ENCODE data around the gene FHL3.

FHL3 gene

DNA sequence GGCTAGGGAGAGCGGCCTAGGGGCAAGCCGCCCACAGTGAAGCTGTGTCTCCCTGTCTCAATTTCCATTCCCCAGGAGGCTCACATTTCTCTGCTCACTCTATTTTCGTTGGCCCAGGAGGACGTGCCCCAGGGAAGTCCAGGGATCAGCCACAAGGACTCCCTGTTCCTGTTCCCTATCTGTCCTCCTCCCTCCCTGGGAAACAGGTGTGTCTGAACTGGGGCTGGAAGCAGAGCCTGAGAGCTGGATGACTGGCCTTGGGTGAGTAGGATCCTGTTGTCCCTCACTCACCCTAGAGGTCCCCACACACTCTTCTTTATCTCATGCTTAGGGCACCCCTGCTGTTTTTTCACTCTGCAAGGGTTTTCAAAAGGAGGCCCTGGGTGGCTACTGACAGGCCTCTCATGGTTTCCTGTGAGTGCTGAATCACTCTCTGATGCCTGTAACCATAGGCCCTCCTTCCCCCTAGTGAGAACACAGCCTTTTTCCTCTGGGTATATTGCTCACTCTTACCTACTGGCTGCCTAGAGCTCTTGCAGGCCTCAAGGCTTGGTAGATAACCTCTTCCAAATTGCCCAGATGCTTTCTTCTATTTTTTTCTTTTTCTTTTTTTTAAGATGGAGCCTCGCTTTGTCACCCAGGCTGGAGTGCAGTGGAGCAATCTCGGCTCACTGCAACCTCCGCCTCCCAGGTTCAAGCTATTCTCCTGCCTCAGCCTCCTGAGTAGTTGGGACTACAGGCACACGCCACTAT is 4.0 kb upstream of the FHL3 start:
- Histone ChIP-seq H3K4me3 (ENCODE audit: low read length in 2 of 2) (no peak overlapping the region), H3K27ac (ENCODE audit: low read length) (no peak overlapping the region), H3K9ac (ENCODE audit: low read length in 2 of 2) (no peak overlapping the region), H3K4me1 (ENCODE audit: control insufficient read depth, insufficient read depth, low read length) (peaks cover 25% of the 10 kb centered on the region), H3K9me3 (ENCODE audit: control insufficient read depth in 2 of 2, low read length in 2 of 2) (no peaks in the 10 kb centered on the region), H3K27me3 (ENCODE audit: control insufficient read depth in 1 of 2, insufficient read depth in 2 of 2, low read length in 2 of 2) (no peaks in the 10 kb centered on the region), H3K36me3 (ENCODE audit: control insufficient read depth in 2 of 2, insufficient read depth in 2 of 2, low read length in 2 of 2) (no peaks in the 10 kb centered on the region)

DNA sequence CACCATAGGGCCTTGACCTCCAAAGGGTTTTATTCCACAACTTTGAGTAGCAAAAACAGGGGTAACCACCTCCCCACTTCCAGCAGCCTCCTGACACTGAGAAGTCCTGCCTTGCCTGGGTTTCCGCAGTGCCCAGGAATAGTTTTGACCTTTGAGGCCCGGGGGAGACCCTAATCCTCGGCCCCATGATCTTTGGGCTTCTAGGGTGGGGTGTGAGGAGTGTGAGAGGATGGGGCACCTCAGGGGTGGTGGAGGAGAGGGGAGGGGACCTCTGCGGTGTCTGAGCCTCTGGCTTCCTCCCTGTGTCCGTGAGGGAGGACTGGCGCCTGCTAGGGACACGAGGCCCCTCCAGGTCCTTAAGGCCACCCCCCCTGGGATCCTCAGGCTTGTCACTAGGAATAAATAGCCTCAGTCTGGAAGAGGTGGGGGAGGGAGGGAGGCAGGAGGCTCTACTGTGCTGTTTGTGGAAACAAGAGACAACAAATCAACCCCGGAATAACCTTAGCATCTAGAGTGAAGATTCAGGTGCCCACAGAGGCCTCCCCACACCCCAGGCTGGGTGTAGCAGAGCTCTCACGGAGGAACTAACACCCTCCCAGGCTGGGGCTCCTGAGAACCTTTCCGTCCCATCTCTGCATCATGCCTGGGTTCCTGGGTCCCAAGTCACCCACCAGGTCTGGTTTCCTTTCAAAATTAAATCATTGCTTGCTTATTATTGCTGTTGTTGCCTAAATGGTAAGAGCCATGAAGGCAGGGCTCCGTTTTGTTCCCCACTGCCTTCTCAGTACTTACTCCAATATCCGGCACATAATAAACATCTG is 904 bp upstream of the FHL3 start:
- peak overlapping the region; percentile 75 for H3K27ac ChIP-seq (ENCODE audit: low read length)
- H3K4me1 ChIP-seq (ENCODE audit: control insufficient read depth, insufficient read depth, low read length), result peaks cover 29% of the 10 kb centered on the region
- peak overlapping the region; percentile 35 to 52 for H3K4me3 ChIP-seq (ENCODE audit: low read length in 2 of 2)
- H3K9ac ChIP-seq (ENCODE audit: low read length in 2 of 2), result peak overlapping the region; percentile 62 to 63
- no peaks in the 10 kb centered on the region for H3K9me3 ChIP-seq (ENCODE audit: control insufficient read depth in 2 of 2, low read length in 2 of 2)
- no peaks in the 10 kb centered on the region for H3K36me3 ChIP-seq (ENCODE audit: control insufficient read depth in 2 of 2, insufficient read depth in 2 of 2, low read length in 2 of 2)
- no peaks in the 10 kb centered on the region for H3K27me3 ChIP-seq (ENCODE audit: control insufficient read depth in 1 of 2, insufficient read depth in 2 of 2, low read length in 2 of 2)

DNA sequence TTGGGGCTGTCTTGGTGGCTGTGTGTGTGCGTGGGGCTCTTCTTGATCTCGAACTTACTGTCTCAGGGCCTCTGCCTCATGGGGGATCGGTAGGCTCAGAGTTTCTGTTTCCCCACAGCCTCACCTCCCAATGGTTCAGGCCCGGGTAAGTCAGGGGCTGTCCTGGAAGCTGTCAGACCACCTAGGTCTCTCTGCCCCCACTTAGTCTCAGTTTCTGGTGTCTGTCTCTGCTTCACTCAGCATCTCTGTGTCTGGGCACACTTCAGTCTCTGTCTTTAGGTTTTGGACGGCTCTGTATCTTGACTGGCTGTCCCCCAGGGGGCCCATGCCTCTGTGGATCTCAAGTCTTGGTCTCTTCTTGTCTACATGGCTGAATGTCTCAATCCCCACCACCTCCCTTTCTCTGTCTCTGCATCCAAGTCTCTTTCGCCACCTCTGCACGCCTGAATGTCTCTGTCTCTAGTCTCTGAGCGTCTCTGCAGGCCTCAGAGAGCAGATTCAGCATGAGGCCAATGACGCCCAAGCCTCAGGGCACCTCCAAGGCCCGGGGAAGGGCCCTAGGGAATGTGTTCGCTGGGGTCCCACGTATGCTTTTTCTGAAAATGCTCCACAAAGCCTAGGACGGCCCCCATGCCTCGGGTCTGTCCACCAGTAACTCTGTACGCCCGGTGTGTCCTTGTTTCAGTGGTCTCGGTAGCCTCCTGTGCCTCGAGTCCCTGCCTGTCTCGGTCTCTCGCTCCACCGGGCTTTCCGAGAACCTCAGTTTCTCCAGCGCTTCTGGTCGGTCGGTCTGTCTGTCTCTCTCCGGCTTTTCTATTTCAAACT is 818 bp downstream of the FHL3 start:
- Histone ChIP-seq H3K9ac (ENCODE audit: low read length in 2 of 2) (peak overlapping the region; percentile 83 to 90), H3K36me3 (ENCODE audit: control insufficient read depth in 2 of 2, insufficient read depth in 2 of 2, low read length in 2 of 2) (no peaks in the 10 kb centered on the region), H3K27me3 (ENCODE audit: control insufficient read depth in 1 of 2, insufficient read depth in 2 of 2, low read length in 2 of 2) (no peaks in the 10 kb centered on the region), H3K4me1 (ENCODE audit: control insufficient read depth, insufficient read depth, low read length) (peaks cover 46% of the 10 kb centered on the region), H3K4me3 (ENCODE audit: low read length in 2 of 2) (peak overlapping the region; percentile 86 to 94), H3K9me3 (ENCODE audit: control insufficient read depth in 2 of 2, low read length in 2 of 2) (no peaks in the 10 kb centered on the region), H3K27ac (ENCODE audit: low read length) (peak overlapping the region; percentile 74)

DNA sequence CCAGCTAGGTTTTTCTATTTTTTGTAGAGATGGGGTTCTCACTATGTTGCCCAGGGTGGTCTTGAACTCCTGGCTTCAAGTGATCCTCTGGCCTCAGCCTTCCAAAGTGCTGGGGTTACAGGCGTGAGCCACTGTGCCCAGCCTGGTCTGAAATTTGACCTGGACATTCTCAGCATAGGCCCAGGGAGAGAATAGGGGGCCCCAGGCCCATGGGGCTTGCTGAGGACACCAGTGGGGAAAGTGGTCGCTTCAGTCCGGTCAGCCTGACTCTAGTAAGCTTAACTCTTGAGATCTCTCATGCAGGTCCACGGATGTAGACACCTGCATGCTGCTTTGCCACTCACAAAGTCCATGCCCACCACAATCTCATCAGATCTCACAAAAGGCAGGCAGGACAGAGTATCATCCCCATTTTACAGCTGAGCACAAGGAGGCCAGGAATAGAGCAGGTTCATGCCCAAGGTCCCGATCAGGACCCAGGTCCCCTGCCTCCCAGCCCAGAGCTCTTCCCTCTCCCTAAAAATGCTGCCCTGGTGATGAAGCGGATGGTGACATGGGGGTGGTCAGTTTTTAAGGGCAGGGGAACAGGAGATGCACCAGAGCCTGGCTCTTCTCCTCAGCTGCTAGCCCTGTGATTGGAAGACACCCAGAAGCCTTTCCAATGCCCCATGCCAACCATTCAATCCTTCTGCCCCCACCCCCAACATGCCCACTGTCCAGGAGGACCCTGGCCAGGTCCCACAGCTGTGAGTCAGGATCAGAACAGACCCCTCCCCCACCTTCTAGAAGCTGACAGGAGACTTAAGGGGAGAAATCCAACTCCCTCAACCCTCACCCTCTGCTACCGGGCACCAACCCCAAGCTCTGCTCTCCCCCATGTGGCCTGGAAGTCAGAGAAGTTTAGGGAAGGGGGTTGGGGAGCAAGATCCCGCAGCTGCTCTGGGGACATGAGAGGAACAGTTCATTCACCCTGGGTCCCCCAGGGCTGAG is 1.8 kb downstream of the FHL3 start:
- peak overlapping the region; percentile 86 to 94 for H3K4me3 ChIP-seq (ENCODE audit: low read length in 2 of 2)
- H3K9ac ChIP-seq (ENCODE audit: low read length in 2 of 2), result peak overlapping the region; percentile 83 to 90
- H3K9me3 ChIP-seq (ENCODE audit: control insufficient read depth in 2 of 2, low read length in 2 of 2), result no peaks in the 10 kb centered on the region
- H3K27ac ChIP-seq (ENCODE audit: low read length), result peak overlapping the region; percentile 74
- H3K36me3 ChIP-seq (ENCODE audit: control insufficient read depth in 2 of 2, insufficient read depth in 2 of 2, low read length in 2 of 2), result peaks cover 4% of the 10 kb centered on the region in 2 donors
- peaks cover 56% of the 10 kb centered on the region for H3K4me1 ChIP-seq (ENCODE audit: control insufficient read depth, insufficient read depth, low read length)
- no peaks in the 10 kb centered on the region for H3K27me3 ChIP-seq (ENCODE audit: control insufficient read depth in 1 of 2, insufficient read depth in 2 of 2, low read length in 2 of 2)

DNA sequence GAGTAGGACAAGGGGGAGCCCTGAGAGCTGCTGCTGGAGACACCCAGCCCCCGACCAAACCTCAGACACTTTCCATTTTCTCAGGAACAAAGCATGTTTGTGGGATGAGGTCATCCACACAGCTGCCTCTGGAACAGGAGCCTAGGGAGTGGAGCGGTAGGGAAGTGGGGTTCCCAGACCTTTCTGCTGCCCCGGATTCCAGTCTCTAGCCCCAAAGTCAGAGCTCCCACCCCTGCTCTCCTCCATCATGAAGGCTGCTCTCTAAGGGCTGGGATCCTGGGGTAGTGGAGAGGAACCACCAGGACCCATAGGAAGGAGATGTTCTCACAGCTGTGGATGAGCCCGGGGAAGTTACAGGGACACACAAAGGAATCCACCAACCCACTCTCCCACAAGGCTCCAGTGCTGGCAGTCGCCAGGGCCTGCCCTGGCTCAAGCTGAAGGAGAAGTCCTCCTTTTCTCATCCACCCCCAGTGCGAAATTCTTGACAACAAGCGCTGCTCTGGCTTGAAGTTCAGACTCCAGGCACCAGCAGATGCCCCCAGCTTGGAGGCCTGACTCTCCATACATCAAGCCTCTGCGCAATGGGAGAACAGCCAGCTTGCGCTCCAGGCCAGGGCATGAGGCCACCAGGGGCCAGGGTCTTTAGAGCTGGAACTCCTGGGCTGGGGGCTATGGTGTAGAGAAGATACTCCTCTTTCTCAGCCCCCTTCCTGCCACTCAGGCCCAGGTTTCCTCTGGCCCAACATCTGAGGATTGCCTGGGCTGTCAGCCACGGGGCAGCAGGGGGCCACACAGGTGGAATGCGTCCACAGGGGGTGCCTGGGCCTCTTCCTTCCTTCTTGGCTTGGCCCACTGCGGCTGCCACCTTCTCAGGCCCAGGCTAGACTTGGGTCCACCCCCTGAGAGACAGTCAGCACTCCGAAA is 4.5 kb downstream of the FHL3 start:
- H3K27ac ChIP-seq (ENCODE audit: low read length), result peak overlapping the region; percentile 88
- peak overlapping the region in 1 of 2 donors; percentile 55 for H3K4me3 ChIP-seq (ENCODE audit: low read length in 2 of 2)
- H3K9me3 ChIP-seq (ENCODE audit: control insufficient read depth in 2 of 2, low read length in 2 of 2), result no peaks in the 10 kb centered on the region
- no peaks in the 10 kb centered on the region for H3K27me3 ChIP-seq (ENCODE audit: control insufficient read depth in 1 of 2, insufficient read depth in 2 of 2, low read length in 2 of 2)
- H3K9ac ChIP-seq (ENCODE audit: low read length in 2 of 2), result peak overlapping the region; percentile 24 to 68
- H3K36me3 ChIP-seq (ENCODE audit: control insufficient read depth in 2 of 2, insufficient read depth in 2 of 2, low read length in 2 of 2), result peaks cover 8 to 11% of the 10 kb centered on the region in 2 donors
- H3K4me1 ChIP-seq (ENCODE audit: control insufficient read depth, insufficient read depth, low read length), result peaks cover 76% of the 10 kb centered on the region

DNA sequence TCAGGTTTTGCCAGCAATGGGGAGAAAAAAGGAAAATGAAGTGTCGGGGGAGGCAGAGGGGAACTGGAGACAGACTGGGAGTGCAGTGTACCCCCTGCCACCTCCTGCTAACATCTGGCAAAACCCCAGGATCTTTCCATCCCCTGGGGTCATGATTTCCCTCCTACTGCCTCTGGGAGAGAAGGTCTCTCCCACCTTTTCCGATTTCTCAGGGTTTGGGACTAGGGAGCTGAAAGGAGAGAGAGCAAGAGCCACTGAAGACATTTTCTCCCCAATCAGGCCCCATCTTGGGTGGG is 5.1 kb downstream of the FHL3 start:
- Histone ChIP-seq H3K4me3 (ENCODE audit: low read length in 2 of 2) (peak overlapping the region in 1 of 2 donors; percentile 55), H3K9ac (ENCODE audit: low read length in 2 of 2) (peak overlapping the region; percentile 24 to 68), H3K27ac (ENCODE audit: low read length) (peak overlapping the region; percentile 88), H3K36me3 (ENCODE audit: control insufficient read depth in 2 of 2, insufficient read depth in 2 of 2, low read length in 2 of 2) (peaks cover 8 to 11% of the 10 kb centered on the region in 2 donors), H3K9me3 (ENCODE audit: control insufficient read depth in 2 of 2, low read length in 2 of 2) (no peaks in the 10 kb centered on the region), H3K4me1 (ENCODE audit: control insufficient read depth, insufficient read depth, low read length) (peaks cover 77% of the 10 kb centered on the region), H3K27me3 (ENCODE audit: control insufficient read depth in 1 of 2, insufficient read depth in 2 of 2, low read length in 2 of 2) (no peaks in the 10 kb centered on the region)

DNA sequence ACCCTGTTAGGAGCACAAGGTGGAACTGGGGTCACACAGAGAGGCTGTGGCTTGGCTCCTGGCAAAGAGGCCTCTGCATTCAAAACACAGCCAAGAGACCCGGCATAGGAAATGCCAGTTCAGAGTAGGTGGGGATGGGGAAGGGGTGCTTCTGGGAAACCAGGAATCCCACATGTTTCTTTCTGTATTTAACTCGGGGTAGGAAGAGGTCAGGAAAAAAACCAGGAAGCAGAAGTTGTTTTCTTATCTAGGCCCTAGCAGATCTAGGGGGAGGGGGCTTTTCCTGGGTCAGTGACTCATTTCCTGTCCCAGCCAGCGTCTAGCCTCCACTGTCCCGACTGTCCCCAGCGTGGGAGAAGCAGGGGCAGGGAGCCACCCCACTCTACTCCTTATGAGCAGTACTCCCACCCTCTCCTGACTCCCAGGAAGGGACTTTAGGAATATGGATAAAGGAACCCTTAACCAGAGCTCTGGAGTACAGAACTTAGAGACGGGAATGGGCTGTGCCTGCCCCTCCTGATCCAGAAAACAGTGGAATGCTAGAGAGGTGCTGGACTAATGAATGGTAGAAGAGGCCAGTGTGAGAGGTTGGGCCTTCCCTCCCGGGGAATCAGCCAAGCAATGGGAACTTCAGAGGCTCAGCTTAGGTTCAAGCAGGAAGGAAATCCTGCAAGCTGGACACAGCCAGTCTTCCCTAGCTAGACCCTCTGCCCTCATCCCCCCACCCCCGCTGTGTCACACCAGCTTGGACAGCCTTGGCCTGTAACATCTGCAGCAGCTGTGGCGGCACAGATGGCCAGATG is 5.7 kb downstream of the FHL3 start:
- Histone ChIP-seq H3K9ac (ENCODE audit: low read length in 2 of 2) (peak overlapping the region; percentile 24 to 68), H3K9me3 (ENCODE audit: control insufficient read depth in 2 of 2, low read length in 2 of 2) (no peaks in the 10 kb centered on the region), H3K27me3 (ENCODE audit: control insufficient read depth in 1 of 2, insufficient read depth in 2 of 2, low read length in 2 of 2) (no peaks in the 10 kb centered on the region), H3K4me1 (ENCODE audit: control insufficient read depth, insufficient read depth, low read length) (peaks cover 81% of the 10 kb centered on the region), H3K4me3 (ENCODE audit: low read length in 2 of 2) (peak overlapping the region in 1 of 2 donors; percentile 55), H3K36me3 (ENCODE audit: control insufficient read depth in 2 of 2, insufficient read depth in 2 of 2, low read length in 2 of 2) (peaks cover 8 to 11% of the 10 kb centered on the region in 2 donors), H3K27ac (ENCODE audit: low read length) (peak overlapping the region; percentile 88)

DNA sequence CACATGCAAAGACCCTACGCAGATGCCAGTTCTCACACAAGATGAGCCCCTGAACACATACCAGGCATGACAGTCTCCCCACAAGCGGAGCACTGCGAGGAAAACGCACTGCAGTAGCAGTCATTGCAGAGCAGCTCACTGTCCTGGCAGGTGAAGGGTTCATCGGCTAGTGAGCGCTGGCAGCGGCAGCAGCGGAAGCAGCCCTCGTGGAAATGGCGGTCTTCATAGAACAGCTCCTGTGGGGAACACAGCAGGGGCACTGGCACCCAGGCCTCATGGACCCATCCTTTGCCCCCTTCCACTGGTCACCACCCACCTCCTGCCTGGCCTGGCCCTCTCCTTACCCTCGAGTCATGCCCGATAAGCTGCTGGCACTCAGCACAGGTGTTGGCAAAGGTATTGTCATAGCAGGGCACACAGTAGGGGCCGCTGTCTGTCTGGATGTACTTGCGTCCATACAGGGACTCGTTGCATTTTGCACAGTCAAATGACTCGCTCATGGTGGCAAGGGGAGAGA is 6.3 kb downstream of the FHL3 start:
- Histone ChIP-seq H3K27ac (ENCODE audit: low read length) (peak overlapping the region; percentile 88), H3K4me1 (ENCODE audit: control insufficient read depth, insufficient read depth, low read length) (peaks cover 76% of the 10 kb centered on the region), H3K9me3 (ENCODE audit: control insufficient read depth in 2 of 2, low read length in 2 of 2) (no peaks in the 10 kb centered on the region), H3K36me3 (ENCODE audit: control insufficient read depth in 2 of 2, insufficient read depth in 2 of 2, low read length in 2 of 2) (peaks cover 8 to 11% of the 10 kb centered on the region in 2 donors), H3K9ac (ENCODE audit: low read length in 2 of 2) (peak overlapping the region; percentile 21 to 24), H3K4me3 (ENCODE audit: low read length in 2 of 2) (no peak overlapping the region), H3K27me3 (ENCODE audit: control insufficient read depth in 1 of 2, insufficient read depth in 2 of 2, low read length in 2 of 2) (no peaks in the 10 kb centered on the region)

All from stomach smooth muscle (tissue), 2 donors.